Activated CD4-positive, CD25-positive, alpha-beta regulatory T cell treated with anti-CD3 and anti-CD28 coated beads, Interleukin-2, amount 50 U/mL, for 24 hours (primary cell): ENCODE results near the gene COL8A1.
A peak's percentile ranks its signal among the peaks of the same experiment; 100 is the strongest.

Experiments
- ATAC-seq, 2 donors: fragments of 150-1000 bp; cut with Tn5 transposase; one replicate each; pipeline ENCODE4 v1.10.0; 2021; ENCODE audit warnings: mild to moderate bottlenecking in 1 of 2, moderate library complexity in 1 of 2

Gene COL8A1

GRCh38 chr3:99765042-99765942, 126.9 kb downstream of the COL8A1 start:
- no peak for ATAC-seq

- no peak for ATAC-seq
These were observed 128.9 kb downstream of the COL8A1 start for GRCh38 chr3:99767291-99767690.

- ATAC-seq = no peak
These were observed 129.7 kb downstream of the COL8A1 start for GRCh38 chr3:99768126-99768525.

GRCh38 chr3:99768808-99769501, 130.6 kb downstream of the COL8A1 start:
- no peak for ATAC-seq

GRCh38 chr3:99772171-99772570, 133.8 kb downstream of the COL8A1 start:
- no peak for ATAC-seq

- ATAC-seq = no peak
These were observed 134.3 kb downstream of the COL8A1 start for GRCh38 chr3:99772671-99773070.

GRCh38 chr3:99774467-99774866, 136.1 kb downstream of the COL8A1 start:
- ATAC-seq = peak; percentile 76 to 78

GRCh38 chr3:99776516-99777209, 138.3 kb downstream of the COL8A1 start:
- no peak for ATAC-seq

GRCh38 chr3:99777210-99777549, 138.8 kb downstream of the COL8A1 start:
- no peak for ATAC-seq

GRCh38 chr3:99777708-99778107, 139.3 kb downstream of the COL8A1 start:
- ATAC-seq = no peak

- no peak for ATAC-seq
These were observed 142.4 kb downstream of the COL8A1 start for GRCh38 chr3:99780749-99781148.

- ATAC-seq = no peak
These were observed 143.4 kb downstream of the COL8A1 start for GRCh38 chr3:99781761-99782160.

GRCh38 chr3:99783011-99783573, 144.7 kb downstream of the COL8A1 start:
- ATAC-seq = no peak

- ATAC-seq = peak; percentile 51 to 56
These were observed 150.8 kb downstream of the COL8A1 start for GRCh38 chr3:99789011-99789721.

- no peak for ATAC-seq
These were observed 156.1 kb downstream of the COL8A1 start for GRCh38 chr3:99794485-99794884.

- no peak for ATAC-seq
These were observed 157.2 kb downstream of the COL8A1 start for GRCh38 chr3:99795573-99795972.

GRCh38 chr3:99799422-99799821, 161.0 kb downstream of the COL8A1 start:
- no peak for ATAC-seq

GRCh38 chr3:99803297-99803696, 164.9 kb downstream of the COL8A1 start:
- ATAC-seq = no peak

GRCh38 chr3:99805160-99805559, 166.8 kb downstream of the COL8A1 start:
- ATAC-seq = no peak

GRCh38 chr3:99808163-99808794, 169.9 kb downstream of the COL8A1 start:
- ATAC-seq = no peak

- no peak for ATAC-seq
These were observed 171.2 kb downstream of the COL8A1 start for GRCh38 chr3:99809565-99809964.

- no peak for ATAC-seq
These were observed 172.0 kb downstream of the COL8A1 start for GRCh38 chr3:99810403-99810802.
